GM19397 (cell line): ENCODE results near the gene XYLT1.
"Not testable (repeated sequence)": the region's sequence is repeated elsewhere in the genome, so short reads cannot be mapped to it uniquely, and the experiment has no call there.

Experiments used
- ATAC-seq: cut with Tn5 transposase; IDR thresholded peaks from one replicate; pipeline ENCODE4 v1.9.1; 2021; ENCODE audit warnings: mild to moderate bottlenecking, moderate library complexity; ENCODE audit not compliant: unreplicated experiment

XYLT1 gene

DNA sequence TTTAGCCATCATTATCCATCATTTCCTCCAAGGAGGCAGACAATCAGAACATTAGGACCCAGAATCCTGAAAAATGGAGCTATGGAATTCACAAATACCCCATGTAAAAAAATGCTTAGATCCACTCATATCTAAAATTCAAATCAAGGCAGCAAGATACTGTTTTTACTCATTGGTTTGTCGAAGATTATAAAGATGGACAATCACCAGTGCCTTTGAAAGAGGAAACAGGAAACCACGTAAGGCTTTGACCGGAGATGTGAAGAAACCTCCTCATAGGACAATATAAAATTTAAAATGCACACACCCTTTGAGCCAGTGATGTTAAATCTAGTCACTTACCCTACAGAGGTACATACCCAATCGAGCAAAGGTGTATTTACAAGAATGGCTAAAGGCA lies 130.0 kb downstream of the XYLT1 start:
- ATAC-seq = no peak

DNA sequence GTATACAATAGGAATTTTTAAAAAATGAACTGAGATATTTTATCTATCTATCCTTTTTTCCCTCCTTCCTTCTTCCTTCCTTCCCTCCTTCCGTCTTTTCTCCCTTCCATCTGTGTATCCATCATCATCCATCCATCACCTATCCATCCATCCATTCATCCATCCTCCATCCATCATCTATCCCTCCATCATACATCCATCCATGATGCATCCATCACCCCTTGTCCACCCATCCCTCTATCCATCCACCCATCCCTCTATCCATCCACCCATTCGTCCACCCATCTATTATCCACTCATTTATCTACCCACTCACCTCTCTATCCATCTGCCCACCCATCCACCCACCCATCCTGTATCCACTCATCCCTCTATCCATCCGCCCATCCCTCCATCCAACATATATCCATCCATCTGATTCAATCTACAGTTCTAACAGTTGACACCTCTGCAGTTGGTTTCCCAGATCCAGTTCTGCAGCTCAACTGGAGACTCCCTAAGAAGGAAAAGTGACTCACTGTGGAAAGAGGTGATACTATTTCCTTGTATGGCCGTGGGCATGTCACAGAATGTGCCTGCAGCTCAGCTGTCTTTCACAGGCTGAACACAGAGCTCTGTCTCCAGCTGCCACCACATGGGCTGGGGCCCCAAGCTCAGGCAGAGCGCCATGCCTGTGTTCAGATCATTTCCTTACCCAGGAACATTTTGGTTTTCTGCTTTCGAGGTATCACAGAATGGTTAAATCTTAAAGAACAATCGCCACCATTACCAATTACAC lies 130.8 kb downstream of the XYLT1 start:
- no peak for ATAC-seq

- no peak for ATAC-seq
Observed at GRCh38 chr16:17338244-17338643, 132.5 kb downstream of the XYLT1 start.

DNA sequence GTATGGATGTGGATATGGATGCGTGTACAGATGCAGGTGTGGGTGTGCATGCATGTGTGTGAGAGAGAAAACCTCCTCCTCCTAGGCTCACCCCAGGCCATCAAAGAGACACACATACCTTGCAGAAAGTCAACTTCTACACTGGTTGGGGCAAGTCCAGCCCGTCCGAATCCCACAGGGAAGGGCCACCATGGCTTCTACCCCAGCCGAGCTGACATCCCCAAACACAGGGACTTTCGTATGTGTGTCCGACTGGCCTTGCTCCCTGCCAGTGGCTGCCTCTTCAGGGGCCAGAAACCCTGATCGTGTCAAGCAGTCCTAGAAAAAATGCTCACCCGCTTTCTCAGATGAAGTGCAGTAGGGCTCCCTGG lies 134.2 kb downstream of the XYLT1 start:
- no peak for ATAC-seq

DNA sequence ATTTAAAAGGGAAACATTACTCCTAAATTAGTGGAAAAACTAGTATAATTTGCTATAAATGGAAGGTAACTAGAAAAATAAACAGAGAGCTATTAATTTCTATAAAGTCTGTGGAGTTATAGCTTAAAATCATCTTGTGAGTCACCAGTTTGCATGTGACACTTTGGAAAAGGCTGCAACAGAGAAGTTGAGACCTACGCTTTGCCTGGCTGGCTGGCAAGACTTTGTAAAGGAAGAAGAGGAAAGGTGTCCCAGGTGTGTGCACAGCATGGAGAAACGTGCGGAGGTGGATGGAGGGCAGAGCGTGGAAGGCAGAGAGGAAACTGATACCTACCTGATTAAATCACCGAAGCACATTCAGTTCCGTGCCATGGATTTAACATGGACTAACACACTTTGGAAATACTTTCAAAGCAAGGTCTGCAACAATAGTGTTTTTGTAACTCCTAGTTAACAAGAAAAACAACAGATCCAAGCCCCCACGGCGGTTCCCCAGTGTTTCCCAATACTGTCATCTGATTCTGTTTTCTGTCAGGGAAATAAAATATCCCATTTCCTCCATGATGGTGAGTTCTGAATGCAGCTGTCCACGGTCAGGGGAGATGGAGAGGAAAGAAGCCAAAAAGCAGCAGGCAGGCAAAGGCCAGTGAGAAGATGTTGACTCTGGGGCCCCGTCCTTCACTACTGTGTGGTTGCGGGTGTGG lies 134.8 kb downstream of the XYLT1 start:
- ATAC-seq = no peak

DNA sequence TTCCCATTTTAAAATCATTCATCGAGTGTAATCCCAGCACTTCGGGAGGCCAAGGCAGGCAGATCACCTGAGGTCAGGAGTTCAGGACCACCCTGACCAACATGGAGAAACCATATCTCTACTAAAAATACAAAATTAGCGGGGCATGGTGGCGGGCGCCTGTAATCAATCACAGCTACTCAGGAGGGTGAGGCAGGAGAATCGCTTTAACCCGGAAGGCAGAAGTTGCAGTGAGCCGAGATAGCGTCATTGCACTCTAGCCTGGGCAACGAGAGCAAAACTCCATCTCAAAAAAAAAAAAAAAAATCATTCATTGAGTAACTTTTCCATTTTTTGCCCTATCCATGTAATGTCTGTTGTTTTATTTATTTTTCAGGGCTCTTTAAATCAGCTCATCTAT lies 135.4 kb downstream of the XYLT1 start:
- not testable (repeated sequence) for ATAC-seq

DNA sequence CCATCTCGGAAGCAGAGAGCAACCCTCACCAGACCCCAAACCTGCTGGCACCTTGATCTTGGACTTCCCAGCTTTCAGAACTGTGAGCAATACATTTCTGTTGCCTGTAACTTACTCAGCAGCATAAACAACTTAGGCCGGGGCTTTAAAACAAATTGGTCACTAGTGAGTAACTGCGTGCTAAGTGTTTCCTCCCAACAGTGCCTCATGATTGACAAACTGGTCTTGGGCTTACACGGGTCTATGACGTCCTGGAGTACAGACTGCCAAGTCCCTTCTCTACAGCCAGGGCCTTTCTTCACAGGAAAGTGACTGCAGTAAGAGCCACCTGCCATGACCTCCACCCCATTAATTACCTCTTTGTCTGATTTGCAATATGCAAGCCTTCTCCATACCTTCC lies 136.7 kb downstream of the XYLT1 start:
- no peak for ATAC-seq

DNA sequence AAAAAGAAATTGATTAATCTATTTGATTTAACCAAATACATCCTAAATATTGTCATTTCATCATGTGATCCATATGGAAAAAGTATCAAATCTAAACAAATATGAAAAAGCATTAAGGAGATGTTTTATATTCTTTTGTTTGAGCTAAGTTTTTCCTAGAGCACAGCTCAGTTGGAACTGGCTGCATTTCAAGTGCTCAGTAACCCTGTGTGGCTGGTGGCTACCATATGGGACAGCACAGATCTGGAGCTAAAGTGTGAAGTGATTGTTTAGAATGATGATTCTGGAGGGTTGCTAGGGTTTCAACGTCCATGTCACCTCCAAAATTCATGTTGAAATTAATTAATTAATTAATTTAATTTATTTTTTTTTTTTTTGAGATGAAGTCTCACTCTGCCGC lies 137.5 kb downstream of the XYLT1 start:
- no peak for ATAC-seq

- no peak for ATAC-seq
Observed at GRCh38 chr16:17331991-17332390, 138.8 kb downstream of the XYLT1 start.

- ATAC-seq = no peak
Observed at GRCh38 chr16:17331071-17331607, 139.6 kb downstream of the XYLT1 start.

DNA sequence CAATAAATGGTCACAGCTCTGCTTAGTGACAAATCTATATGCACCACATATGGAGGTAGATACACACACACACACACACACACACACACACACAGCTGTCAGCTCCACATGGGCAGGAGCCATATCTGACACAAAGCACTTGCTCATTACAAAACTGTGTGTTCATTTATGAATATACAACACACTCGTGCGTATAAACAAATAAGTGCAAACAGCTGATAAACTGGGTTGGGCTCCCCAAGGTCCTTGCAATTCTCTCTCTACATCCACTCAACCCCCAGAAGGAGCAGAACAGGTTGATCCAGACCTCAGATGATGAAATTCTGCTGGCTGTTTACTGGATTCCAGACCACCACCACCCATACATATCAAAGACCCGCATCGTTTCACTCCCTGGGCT lies 140.7 kb downstream of the XYLT1 start:
- ATAC-seq = no peak

GRCh38 chr16:17329391-17329790 lies 141.4 kb downstream of the XYLT1 start:
- no peak for ATAC-seq

GRCh38 chr16:17328932-17329331 lies 141.8 kb downstream of the XYLT1 start:
- no peak for ATAC-seq

DNA sequence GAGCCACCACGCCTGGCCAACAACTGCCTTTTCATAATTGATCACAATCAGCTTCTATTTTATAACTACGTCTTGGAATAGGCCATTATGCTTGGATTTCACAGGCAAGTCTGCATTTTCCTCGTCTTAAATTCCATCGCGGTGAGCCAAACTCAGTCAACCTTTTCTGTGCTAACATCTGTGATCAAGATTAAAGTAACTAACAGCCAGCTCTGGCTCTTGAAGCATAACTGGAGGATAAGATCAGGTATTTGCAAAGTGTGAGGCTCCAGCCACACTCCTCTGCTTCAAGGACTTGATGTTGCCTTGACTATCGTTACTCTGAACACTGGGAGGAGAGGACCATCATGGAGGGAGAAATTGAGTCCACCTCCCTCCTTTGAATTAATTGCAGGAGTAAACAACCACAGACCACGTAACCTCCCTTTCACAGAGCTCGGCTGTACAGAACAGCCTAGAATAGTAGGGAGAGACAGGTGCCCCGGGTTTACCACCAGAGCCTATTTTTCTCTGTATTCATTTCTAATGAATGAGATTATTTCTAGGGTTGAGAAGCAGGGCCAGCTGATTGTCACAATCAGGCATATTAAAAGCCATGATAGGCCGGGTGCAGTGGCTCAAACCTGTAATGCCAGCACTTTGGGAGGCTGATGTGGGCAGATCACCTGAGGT lies 143.0 kb downstream of the XYLT1 start:
- no peak for ATAC-seq

DNA sequence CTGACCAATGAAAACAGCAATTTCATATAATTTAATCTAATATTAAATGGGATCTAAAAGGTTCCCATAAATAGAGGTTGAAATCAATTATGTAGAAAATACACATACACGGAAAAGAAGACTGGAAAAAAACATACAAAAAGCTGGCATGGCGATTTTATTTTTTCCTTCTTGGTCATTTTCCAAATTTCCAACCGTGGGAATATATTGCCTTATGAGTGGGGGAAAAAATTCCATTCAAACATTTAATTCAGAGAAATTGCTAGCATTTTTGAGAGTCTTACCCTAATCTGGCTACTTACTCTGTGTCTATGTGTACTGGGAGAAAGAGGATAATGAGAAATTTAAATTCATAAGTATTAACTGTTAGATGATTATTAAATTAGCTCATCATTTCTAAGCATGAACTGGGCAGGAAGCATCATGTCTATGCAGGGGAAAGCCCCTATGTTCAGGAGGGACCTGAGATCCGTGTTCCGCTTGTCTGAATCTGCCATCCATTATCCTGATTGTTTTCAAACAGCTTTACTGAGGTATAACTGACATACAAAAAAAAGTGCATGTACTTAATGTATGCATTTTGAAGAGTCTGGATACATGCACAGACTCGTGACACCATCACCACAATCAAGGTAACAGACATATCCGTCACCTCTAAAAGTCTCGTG lies 145.2 kb downstream of the XYLT1 start:
- no peak for ATAC-seq

- no peak for ATAC-seq
Observed at GRCh38 chr16:17324451-17324850, 146.3 kb downstream of the XYLT1 start.

DNA sequence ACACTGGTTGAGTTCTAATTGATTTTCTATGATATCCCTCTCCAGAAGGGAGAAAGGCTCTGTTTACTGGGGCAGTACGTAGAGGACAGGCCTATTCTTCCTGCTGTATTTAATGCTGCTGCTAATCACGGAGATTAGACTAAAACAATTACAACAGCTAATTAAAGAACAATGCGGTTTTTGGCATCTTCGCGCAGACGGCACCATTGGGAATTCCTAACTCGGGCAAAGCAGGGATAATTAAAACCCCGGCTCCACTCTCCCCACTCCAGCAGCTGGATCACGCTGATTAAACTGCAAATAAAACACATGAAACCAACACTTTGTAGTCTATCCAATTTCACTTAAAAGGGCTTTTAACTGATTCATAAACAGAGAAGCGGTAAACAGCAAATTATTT lies 147.6 kb downstream of the XYLT1 start:
- ATAC-seq = no peak

DNA sequence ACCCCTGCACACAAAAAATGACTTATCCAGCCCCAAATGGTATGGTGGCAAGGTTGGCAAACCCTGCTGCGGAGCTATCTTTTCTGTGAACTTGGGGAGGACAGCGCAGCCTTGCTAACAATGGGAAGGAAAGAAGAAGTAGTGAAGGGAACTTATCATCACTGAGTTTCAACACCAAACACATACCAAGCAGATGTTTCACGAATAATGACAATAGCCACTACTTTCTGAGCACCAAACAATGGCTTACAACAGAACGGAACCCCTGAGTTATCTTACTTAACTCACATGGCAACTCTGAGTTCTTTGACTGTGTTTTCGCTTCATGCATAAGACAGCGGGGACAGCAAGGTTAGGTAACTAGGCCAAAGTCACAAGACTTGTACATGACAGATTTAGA lies 148.9 kb downstream of the XYLT1 start:
- no peak for ATAC-seq

GRCh38 chr16:17320009-17320408 lies 150.8 kb downstream of the XYLT1 start:
- ATAC-seq = no peak

DNA sequence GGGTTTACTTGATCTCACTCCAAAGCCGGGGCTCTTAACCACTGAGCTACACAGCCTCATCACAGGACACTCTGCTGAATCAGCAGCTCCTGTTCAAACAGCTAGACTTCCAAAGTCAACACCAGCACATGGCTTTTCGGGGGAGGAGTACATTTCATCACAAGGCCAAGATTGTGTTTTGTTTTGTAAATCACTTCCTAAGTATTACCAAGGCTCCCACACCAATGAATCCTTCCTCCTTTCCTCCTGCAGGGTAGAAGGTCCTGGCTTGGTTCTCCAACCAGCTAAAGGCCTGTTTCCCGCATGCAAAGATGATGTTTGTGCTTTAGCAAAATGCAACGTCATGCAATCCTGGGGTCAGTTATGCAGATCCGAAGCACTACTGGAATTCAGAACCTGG lies 152.5 kb downstream of the XYLT1 start:
- no peak for ATAC-seq

DNA sequence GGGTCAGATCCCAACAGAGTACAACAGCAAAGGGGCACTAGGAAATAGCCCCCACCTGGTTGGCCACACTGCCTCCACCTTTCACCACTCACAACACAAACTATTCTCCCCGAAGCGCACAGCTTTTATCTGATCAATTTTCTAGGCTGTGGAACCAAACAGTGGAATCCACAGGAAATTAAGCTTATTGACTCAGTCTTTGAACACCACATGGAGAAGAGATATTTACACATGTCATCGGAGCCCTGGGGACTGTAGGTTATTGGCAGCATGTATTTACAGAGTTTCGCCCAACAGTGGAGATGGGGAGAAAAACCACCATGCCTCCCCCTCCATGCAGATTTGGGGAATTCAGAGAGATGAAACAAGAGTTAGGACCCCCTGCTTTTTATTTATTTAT lies 154.8 kb downstream of the XYLT1 start:
- no peak for ATAC-seq
